Measurements from ENCODE around the gene RASAL3.

RASAL3 gene

GRCh38 chr19:15443325-15443724 is 21.0 kb downstream of the RASAL3 start:
- TF ChIP-seq, protein P1, sequence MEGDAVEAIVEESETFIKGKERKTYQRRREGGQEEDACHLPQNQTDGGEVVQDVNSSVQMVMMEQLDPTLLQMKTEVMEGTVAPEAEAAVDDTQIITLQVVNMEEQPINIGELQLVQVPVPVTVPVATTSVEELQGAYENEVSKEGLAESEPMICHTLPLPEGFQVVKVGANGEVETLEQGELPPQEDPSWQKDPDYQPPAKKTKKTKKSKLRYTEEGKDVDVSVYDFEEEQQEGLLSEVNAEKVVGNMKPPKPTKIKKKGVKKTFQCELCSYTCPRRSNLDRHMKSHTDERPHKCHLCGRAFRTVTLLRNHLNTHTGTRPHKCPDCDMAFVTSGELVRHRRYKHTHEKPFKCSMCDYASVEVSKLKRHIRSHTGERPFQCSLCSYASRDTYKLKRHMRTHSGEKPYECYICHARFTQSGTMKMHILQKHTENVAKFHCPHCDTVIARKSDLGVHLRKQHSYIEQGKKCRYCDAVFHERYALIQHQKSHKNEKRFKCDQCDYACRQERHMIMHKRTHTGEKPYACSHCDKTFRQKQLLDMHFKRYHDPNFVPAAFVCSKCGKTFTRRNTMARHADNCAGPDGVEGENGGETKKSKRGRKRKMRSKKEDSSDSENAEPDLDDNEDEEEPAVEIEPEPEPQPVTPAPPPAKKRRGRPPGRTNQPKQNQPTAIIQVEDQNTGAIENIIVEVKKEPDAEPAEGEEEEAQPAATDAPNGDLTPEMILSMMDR (IDR thresholded peaks at IDR 0.05; ENCODE audit: low read depth, low read length): no peak
- H3K4me3 ChIP-seq (ENCODE audit: low read depth, low read length): no peak overlapping the region
- DNase-seq (ENCODE audit: low read depth, low spot score): no peak
- in situ Hi-C loops (cut with HindIII; ENCODE audit: low sequenced_read_pairs): no loop called here

DNA sequence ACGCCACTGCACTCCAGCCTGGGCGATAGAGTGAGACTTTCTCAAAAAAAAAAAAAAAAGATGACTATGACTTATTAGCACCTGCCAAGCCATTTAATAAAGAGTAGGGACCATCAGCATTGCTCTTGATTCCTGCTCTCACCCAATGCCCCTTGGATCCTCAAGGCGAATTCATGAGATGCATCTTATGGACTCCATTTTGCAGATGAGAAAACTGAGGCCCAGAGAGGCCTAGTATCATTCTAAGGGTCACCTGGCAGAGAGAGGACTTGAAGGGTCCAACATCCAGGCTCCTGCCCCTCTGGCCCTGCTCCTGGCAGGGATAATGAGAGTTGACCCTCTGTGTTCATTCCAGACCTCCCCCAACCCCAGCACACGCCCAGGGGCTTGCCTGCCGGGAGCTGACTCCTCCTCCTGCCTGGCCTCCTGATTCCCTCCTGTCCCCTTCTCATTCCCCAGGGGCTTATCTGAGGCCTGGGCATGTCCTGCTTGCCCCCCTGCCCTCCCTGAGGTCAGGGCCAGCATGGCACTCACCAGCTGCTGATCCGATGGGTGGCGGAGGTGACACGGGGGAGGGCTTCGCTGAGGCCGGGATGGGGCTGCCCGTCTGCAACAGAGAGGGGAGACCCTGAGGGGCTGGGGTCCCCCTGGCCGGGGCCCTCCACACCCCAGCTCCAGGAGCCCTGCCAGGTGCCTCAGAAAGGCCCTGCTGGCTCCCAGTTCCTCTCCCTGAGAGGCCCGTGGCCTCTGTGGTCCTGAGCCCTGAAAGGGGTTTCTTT is 22.0 kb downstream of the RASAL3 start:
- in situ Hi-C loops (cut with HindIII; ENCODE audit: low sequenced_read_pairs): no loop called here
- DNase-seq (ENCODE audit: low read depth, low spot score): no peak
- TF ChIP-seq, protein P1 (IDR thresholded peaks at IDR 0.05; ENCODE audit: low read depth, low read length): no peak
- H3K4me3 ChIP-seq (ENCODE audit: low read depth, low read length): no peak overlapping the region

DNA sequence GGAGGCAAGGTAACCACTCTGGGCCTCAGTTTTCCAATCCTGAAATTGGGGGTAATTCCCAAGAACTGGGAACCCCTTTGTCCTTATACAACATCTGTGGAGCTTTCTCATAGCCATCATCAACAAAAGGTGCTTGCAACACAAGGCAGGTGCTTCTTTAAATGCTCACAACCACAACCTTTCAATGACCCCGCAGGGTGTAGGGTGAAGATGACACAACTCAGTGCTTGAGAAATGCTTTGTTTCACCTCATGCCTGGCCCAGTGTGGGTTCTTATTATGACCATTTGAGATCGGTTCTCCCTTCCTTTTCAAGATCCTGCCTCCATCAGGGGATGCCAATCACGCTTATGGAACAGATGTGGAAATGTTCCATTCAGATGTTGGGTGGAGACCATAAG is 23.0 kb downstream of the RASAL3 start:
- no peak overlapping the region for H3K4me3 ChIP-seq (ENCODE audit: low read depth, low read length)
- TF ChIP-seq, protein P1 (IDR thresholded peaks at IDR 0.05; ENCODE audit: low read depth, low read length): no peak
- in situ Hi-C loops (cut with HindIII; ENCODE audit: low sequenced_read_pairs): no loop called here
- DNase-seq (ENCODE audit: low read depth, low spot score): no peak

DNA sequence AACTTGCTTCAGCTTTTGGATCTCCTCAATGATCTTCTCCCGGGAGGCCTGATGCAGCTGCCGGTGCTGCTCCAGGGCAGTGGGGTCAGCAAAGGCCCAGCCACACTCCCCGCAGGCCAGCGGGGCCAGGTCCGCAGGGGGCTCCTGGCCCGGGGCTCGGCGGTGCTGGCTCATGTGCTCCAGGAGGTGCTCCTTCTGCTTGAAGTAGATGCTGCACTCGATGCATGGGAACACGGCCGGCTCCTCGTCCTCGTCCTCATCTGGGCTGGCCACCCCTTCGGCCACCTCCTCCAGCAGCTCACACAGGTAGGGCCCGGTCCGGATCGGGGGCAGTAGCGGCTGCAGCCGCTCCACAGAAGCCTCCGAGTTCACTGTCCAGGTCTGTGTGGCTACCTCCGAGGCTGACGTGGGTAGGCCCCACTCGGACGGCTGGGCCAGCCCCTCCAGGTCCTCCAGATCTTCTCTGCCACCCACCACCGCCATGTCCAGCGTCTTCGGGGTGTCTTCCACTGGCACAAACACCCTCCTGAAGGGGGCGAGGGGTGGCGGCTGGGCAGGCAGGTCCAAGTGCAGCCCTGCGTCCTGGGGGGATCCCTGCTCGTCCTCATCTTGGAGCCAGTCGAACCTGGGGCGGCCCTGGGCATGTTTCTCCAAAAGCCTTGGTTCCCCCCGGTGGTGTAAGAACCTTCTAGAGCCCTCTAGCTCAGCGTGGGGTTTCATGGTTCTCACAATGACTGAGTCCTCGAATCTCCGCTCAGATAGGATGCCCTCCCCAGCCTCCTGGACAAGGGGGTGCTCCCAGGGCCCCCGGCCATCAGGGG is 24.3 kb downstream of the RASAL3 start:
- DNase-seq (ENCODE audit: low read depth, low spot score): no peak
- TF ChIP-seq, protein P1 (IDR thresholded peaks at IDR 0.05; ENCODE audit: low read depth, low read length): no peak
- no peak overlapping the region for H3K4me3 ChIP-seq (ENCODE audit: low read depth, low read length)
- in situ Hi-C loops (cut with HindIII; ENCODE audit: low sequenced_read_pairs): no loop called here

- H3K4me3 ChIP-seq (ENCODE audit: low read depth, low read length): no peak overlapping the region
- DNase-seq (ENCODE audit: low read depth, low spot score): no peak
- TF ChIP-seq, protein P1 (IDR thresholded peaks at IDR 0.05; ENCODE audit: low read depth, low read length): no peak
- in situ Hi-C loops (cut with HindIII; ENCODE audit: low sequenced_read_pairs): no loop called here
Measured at GRCh38 chr19:15439078-15439799, 25.1 kb downstream of the RASAL3 start.

GRCh38 chr19:15438577-15438976 is 25.8 kb downstream of the RASAL3 start:
- in situ Hi-C loops (cut with HindIII; ENCODE audit: low sequenced_read_pairs): no loop called here
- H3K4me3 ChIP-seq (ENCODE audit: low read depth, low read length): no peak overlapping the region
- no peak for DNase-seq (ENCODE audit: low read depth, low spot score)
- TF ChIP-seq, protein P1 (IDR thresholded peaks at IDR 0.05; ENCODE audit: low read depth, low read length): no peak

Measured in astrocyte of the spinal cord (primary cell).